Astrocyte (in vitro differentiated cells and primary cell): ENCODE results near the gene PAIP2. TPM values are rescaled to one million over a fixed set of nuclear protein-coding genes. Genes with fewer than 3 reads are reported as not detected.

Experiments used
- DNase-seq: peaks from one replicate; pipeline ENCODE4 v3.0.0-alpha.2; 2010; ENCODE audit warnings: low read depth
- FAIRE-seq: peaks from 2 replicates; lab custom pipeline; 2011; peaks lifted over from hg19 to GRCh38; lab: Jason Lieb, UNC
- H2AFZ ChIP-seq: 2 replicates; pipeline ENCODE4 v1.6.0; 2012; ENCODE audit warnings: low read depth, low read length, inconsistent platforms
- H3K27ac ChIP-seq: 2 replicates; pipeline ENCODE4 v1.5.1; 2011; ENCODE audit warnings: low read depth, low read length, inconsistent platforms
- H3K27me3 ChIP-seq: 2 replicates; pipeline ENCODE4 v1.6.0; 2011; ENCODE audit warnings: low read length, inconsistent platforms; ENCODE audit not compliant: insufficient read depth
- H3K36me3 ChIP-seq: 2 replicates; pipeline ENCODE4 v1.5.1; 2011; ENCODE audit warnings: low read length, inconsistent platforms; ENCODE audit not compliant: insufficient read depth
- H3K4me1 ChIP-seq: 2 replicates; pipeline ENCODE4 v1.5.1; 2011; ENCODE audit warnings: low read length, inconsistent platforms; ENCODE audit not compliant: insufficient read depth
- H3K4me2 ChIP-seq: 2 replicates; pipeline ENCODE4 v1.6.0; 2012; ENCODE audit warnings: low read length, inconsistent platforms
- H3K4me3 ChIP-seq: 2 replicates; pipeline ENCODE4 v1.5.1; 2011; ENCODE audit warnings: low read depth, mild to moderate bottlenecking, low read length, inconsistent platforms; ENCODE audit not compliant: insufficient read depth
- H3K79me2 ChIP-seq: 2 replicates; pipeline ENCODE4 v1.6.0; 2012; ENCODE audit warnings: mild to moderate bottlenecking, low read length, inconsistent platforms; ENCODE audit not compliant: insufficient read depth
- H3K9ac ChIP-seq: 2 replicates; pipeline ENCODE4 v1.6.0; 2012; ENCODE audit warnings: mild to moderate bottlenecking, low read length, inconsistent platforms
- H3K9me3 ChIP-seq: 2 replicates; pipeline ENCODE4 v1.5.1; 2012; ENCODE audit warnings: low read depth, mild to moderate bottlenecking, low read length, inconsistent platforms; ENCODE audit not compliant: insufficient read depth
- H4K20me1 ChIP-seq: 2 replicates; pipeline ENCODE4 v1.6.0; 2012; ENCODE audit warnings: low read length, inconsistent platforms; ENCODE audit not compliant: insufficient read depth
- H3K27ac Mint-ChIP-seq: one replicate; pipeline ENCODE4 v1.8.0; 2021; ENCODE audit warnings: mild to moderate bottlenecking, mixed read lengths; ENCODE audit not compliant: unreplicated experiment
- H3K27me3 Mint-ChIP-seq: one replicate; pipeline ENCODE4 v1.8.0; 2021; ENCODE audit warnings: low read depth, mixed read lengths; ENCODE audit not compliant: unreplicated experiment
- H3K36me3 Mint-ChIP-seq: one replicate; pipeline ENCODE4 v1.8.0; 2021; ENCODE audit warnings: low read depth, mixed read lengths; ENCODE audit not compliant: unreplicated experiment
- H3K4me1 Mint-ChIP-seq: one replicate; pipeline ENCODE4 v1.8.0; 2021; ENCODE audit warnings: low read depth, mixed read lengths; ENCODE audit not compliant: unreplicated experiment
- H3K4me3 Mint-ChIP-seq: one replicate; pipeline ENCODE4 v1.8.0; 2021; ENCODE audit warnings: mild to moderate bottlenecking, moderate library complexity, mixed read lengths; ENCODE audit not compliant: unreplicated experiment
- H3K9me3 Mint-ChIP-seq: one replicate; pipeline ENCODE4 v1.8.0; 2021; ENCODE audit warnings: mild to moderate bottlenecking, mixed read lengths; ENCODE audit not compliant: unreplicated experiment
- CTCF ChIP-seq: IDR thresholded peaks from 2 replicates; pipeline ENCODE4 v1.5.1; 2011; ENCODE audit warnings: low read depth, mild to moderate bottlenecking, inconsistent platforms, low read length, moderate library complexity; ENCODE audit not compliant: insufficient read depth
- EZH2 ChIP-seq: IDR thresholded peaks from 2 replicates; pipeline ENCODE4 v1.6.1; 2012; ENCODE audit warnings: mild to moderate bottlenecking, low read length, inconsistent platforms; ENCODE audit not compliant: insufficient read depth
- total RNA-seq: library from RNA; stranded (reverse); gene quantifications from 2 replicates; pipeline ENCODE4 v1.2.1, GENCODE V29; 2021

The PAIP2 gene
- total RNA-seq, 1 donor from 2014 or later, result 75.3 TPM

GRCh38 chr5:139397921-139398320, 56.3 kb downstream of the PAIP2 start:
- H3K9me3 Mint-ChIP-seq, result no peaks in the 10 kb centered on the region
- H3K4me3 Mint-ChIP-seq, result no peak overlapping the region
- H2AFZ ChIP-seq, result no peak overlapping the region
- H3K27me3 Mint-ChIP-seq, result peaks cover 15% of the 10 kb centered on the region
- H4K20me1 ChIP-seq, result peaks cover 3% of the 10 kb centered on the region
- no peak for DNase-seq
- peaks cover 9% of the 10 kb centered on the region for H3K36me3 Mint-ChIP-seq
- no peak for FAIRE-seq
- no peaks in the 10 kb centered on the region for H3K36me3 ChIP-seq
- no peaks in the 10 kb centered on the region for H3K79me2 ChIP-seq
- H3K4me1 Mint-ChIP-seq, result peaks cover 1% of the 10 kb centered on the region
- H3K9ac ChIP-seq, result no peak overlapping the region
- no peak for TF ChIP-seq EZH2
- no peak for TF ChIP-seq CTCF
- H3K4me1 ChIP-seq, result peaks cover 10% of the 10 kb centered on the region
- H3K27me3 ChIP-seq, result peaks cover 17% of the 10 kb centered on the region
- H3K9me3 ChIP-seq, result no peaks in the 10 kb centered on the region
- no peak overlapping the region for H3K4me2 ChIP-seq
- H3K27ac Mint-ChIP-seq, result no peak overlapping the region
- H3K4me3 ChIP-seq, result no peak overlapping the region
- no peak overlapping the region for H3K27ac ChIP-seq

GRCh38 chr5:139399501-139400121, 58.0 kb downstream of the PAIP2 start:
- no peak overlapping the region for H2AFZ ChIP-seq
- no peaks in the 10 kb centered on the region for H3K79me2 ChIP-seq
- peaks cover 12% of the 10 kb centered on the region for H3K4me1 ChIP-seq
- no peak overlapping the region for H3K9ac ChIP-seq
- Mint-ChIP-seq H3K36me3 (peaks cover 9% of the 10 kb centered on the region), H3K9me3 (no peaks in the 10 kb centered on the region), H3K27me3 (peaks cover 6% of the 10 kb centered on the region), H3K4me3 (no peak overlapping the region), H3K4me1 (peaks cover 4% of the 10 kb centered on the region), H3K27ac (no peak overlapping the region)
- no peaks in the 10 kb centered on the region for H3K36me3 ChIP-seq
- H3K27me3 ChIP-seq, result peaks cover under 1% of the 10 kb centered on the region
- H3K27ac ChIP-seq, result no peak overlapping the region
- FAIRE-seq (no peak), DNase-seq (no peak)
- no peak overlapping the region for H3K4me2 ChIP-seq
- peaks cover 3% of the 10 kb centered on the region for H4K20me1 ChIP-seq
- TF ChIP-seq CTCF, result no peak
- TF ChIP-seq EZH2, result no peak
- H3K4me3 ChIP-seq, result no peak overlapping the region
- H3K9me3 ChIP-seq, result no peaks in the 10 kb centered on the region

GRCh38 chr5:139401546-139401945, 59.9 kb downstream of the PAIP2 start:
- FAIRE-seq (no peak), DNase-seq (no peak)
- H3K27me3 ChIP-seq, result no peaks in the 10 kb centered on the region
- no peak overlapping the region for H3K27ac Mint-ChIP-seq
- no peak overlapping the region for H3K4me3 Mint-ChIP-seq
- H3K27ac ChIP-seq, result no peak overlapping the region
- peaks cover 2% of the 10 kb centered on the region for H3K4me1 Mint-ChIP-seq
- H3K9me3 Mint-ChIP-seq, result no peaks in the 10 kb centered on the region
- H3K79me2 ChIP-seq, result no peaks in the 10 kb centered on the region
- no peak overlapping the region for H3K4me3 ChIP-seq
- H3K9me3 ChIP-seq, result no peaks in the 10 kb centered on the region
- H3K4me1 ChIP-seq, result peaks cover 12% of the 10 kb centered on the region
- no peaks in the 10 kb centered on the region for H3K36me3 ChIP-seq
- H2AFZ ChIP-seq, result no peak overlapping the region
- TF ChIP-seq CTCF (no peak), EZH2 (no peak)
- H3K36me3 Mint-ChIP-seq, result peaks cover 2% of the 10 kb centered on the region
- H4K20me1 ChIP-seq, result no peaks in the 10 kb centered on the region
- H3K4me2 ChIP-seq, result no peak overlapping the region
- H3K27me3 Mint-ChIP-seq, result no peaks in the 10 kb centered on the region
- H3K9ac ChIP-seq, result no peak overlapping the region
